Uterus (tissue), 2 donors: ENCODE data around the gene RNU5B-1.

Source experiments
- CTCF ChIP-seq, 4 experiments: fragments of 200-600 bp in 2 of 4; fragments of 450-650 bp in 2 of 4; sonication (generic) in 2 of 4; IDR thresholded peaks; one replicate each; pipeline ENCODE4 v1.5.1; 2016 to 2019; ENCODE audit warnings: antibody characterized with exemption in 4 of 4, mild to moderate bottlenecking in 2 of 4, moderate library complexity in 1 of 4
- POLR2A ChIP-seq, 2 donors: fragments of 450-650 bp; IDR thresholded peaks; one replicate each; pipeline ENCODE4 v1.6.1; 2016; ENCODE audit warnings: antibody characterized with exemption in 2 of 2, mild to moderate bottlenecking in 1 of 2, moderate library complexity in 1 of 2

GRCh38 chr15:65349338-65349737 lies 44.9 kb downstream of the RNU5B-1 start:
- TF ChIP-seq CTCF (IDR thresholded peaks at IDR 0.05) = no peak
- no peak for TF ChIP-seq POLR2A (IDR thresholded peaks at IDR 0.05)
